Measurements from ENCODE around the gene GNAO1.

The GNAO1 gene

GRCh38 chr16:56354016-56354415 is 162.7 kb downstream of the GNAO1 start:
- TF ChIP-seq CTCF (IDR thresholded peaks at IDR 0.05; ENCODE audit: low read depth, low read length) = no peak

GRCh38 chr16:56354746-56355145 is 163.5 kb downstream of the GNAO1 start:
- TF ChIP-seq CTCF (IDR thresholded peaks at IDR 0.05; ENCODE audit: low read depth, low read length) = no peak

More at GRCh38 chr16:56354016-56354415, 162.7 kb downstream of the GNAO1 start:
- H3K4me3 ChIP-seq (ENCODE audit: low read depth, low read length) = no peak overlapping the region

GRCh38 chr16:56355221-56355620 is 163.9 kb downstream of the GNAO1 start:
- TF ChIP-seq CTCF (IDR thresholded peaks at IDR 0.05; ENCODE audit: low read depth, low read length) = no peak
- no peak overlapping the region for H3K4me3 ChIP-seq (ENCODE audit: low read depth, low read length)

More at GRCh38 chr16:56354746-56355145, 163.5 kb downstream of the GNAO1 start:
- H3K4me3 ChIP-seq (ENCODE audit: low read depth, low read length) = no peak overlapping the region

GRCh38 chr16:56355786-56356275 is 164.5 kb downstream of the GNAO1 start:
- peak overlapping the region; percentile 54; the same call in 1 of the 2 replicates for H3K4me3 ChIP-seq (ENCODE audit: low read depth, low read length)

DNA sequence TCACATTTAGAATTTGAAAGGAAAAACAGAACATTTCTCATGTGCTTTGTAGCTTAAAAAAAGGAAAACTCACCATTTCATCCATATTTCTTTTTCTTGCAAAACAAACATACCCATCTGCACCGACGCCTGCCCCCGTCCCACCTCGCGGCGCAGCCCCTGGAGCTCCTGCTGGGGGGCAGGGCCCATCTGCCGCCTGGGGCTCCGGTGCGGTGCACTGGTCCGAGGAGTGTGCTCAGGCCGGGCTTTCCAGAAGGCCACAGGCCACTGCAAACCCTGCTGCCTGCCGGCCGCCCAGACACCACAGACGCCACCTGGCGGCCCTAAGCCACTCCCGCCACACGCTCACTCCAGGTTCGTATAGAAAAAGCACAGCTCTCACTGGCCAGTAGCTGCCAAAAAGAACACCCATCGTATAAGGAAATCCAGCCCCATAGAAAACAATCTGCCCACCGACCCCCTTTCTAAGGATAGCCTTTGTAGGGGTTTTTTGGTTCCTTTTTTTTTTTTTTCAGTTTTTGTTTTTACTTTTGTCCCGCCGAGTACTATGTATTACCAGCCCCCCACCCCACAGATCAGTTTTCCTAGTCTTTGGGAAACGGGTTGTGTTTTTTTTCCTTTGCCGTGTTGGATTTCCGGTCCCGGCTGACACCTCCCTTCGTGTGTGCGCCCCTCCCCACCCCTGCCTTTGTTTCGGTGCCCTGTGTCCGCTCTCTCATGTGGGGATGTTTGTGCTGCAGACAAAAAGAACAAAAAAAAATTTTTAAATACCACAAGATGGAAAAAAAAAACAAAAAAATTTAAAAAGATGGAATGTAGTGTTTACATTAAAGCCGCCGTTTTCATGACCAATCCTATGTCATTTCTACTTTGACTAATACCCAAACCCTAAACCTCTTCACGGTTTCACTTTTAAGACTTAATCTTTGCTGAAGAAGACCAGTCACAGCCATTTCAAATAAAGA is 165.3 kb downstream of the GNAO1 start:
- H3K4me3 ChIP-seq (ENCODE audit: low read depth, low read length) = peak overlapping the region; percentile 54
- peak; percentile 88 for TF ChIP-seq CTCF (IDR thresholded peaks at IDR 0.05; ENCODE audit: low read depth, low read length)

More at GRCh38 chr16:56355786-56356275, 164.5 kb downstream of the GNAO1 start:
- TF ChIP-seq CTCF (IDR thresholded peaks at IDR 0.05; ENCODE audit: low read depth, low read length) = no peak

DNA sequence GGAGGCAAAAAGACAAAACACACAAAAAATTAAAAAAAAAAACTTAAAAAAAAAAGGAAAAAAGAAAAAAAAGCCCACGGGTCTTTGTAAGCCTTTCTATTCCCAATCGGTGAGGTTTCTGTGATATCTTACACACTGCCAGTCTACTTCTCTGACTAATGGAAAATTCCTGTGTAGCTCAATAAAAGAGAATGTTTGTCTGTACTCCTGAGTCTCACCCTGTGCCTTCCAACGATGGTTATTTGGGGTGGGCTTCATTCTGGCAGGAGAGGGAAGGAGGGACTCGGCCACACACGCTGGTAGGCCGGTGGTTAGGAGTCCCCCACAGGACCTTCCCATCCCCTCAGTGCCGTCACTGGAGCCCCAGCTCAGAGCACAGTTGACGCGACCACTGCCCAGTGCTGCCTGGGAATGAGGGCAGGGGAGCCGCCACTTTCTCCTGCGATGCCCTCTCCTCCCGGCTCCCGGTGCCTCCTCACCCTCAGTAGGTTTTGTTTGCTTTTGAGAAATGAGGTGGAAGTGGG is 166.0 kb downstream of the GNAO1 start:
- TF ChIP-seq CTCF (IDR thresholded peaks at IDR 0.05; ENCODE audit: low read depth, low read length) = no peak
- H3K4me3 ChIP-seq (ENCODE audit: low read depth, low read length) = peak overlapping the region; percentile 54
